Breast epithelium (tissue), 3 donors: Measurements from ENCODE around the gene LDLR.

Experiments
- CTCF ChIP-seq, 3 donors: fragments of 450-650 bp; IDR thresholded peaks; one replicate each; pipeline ENCODE4 v1.5.1; 2016 to 2017; ENCODE audit warnings: antibody characterized with exemption in 3 of 3, mild to moderate bottlenecking in 3 of 3, moderate library complexity in 3 of 3
- POLR2AphosphoS5 ChIP-seq, 3 donors: sonication (generic); formaldehyde crosslinking; IDR thresholded peaks; one replicate each; pipeline ENCODE4 v1.6.1; 2017; ENCODE audit warnings: antibody characterized with exemption in 3 of 3

GRCh38 chr19:11151181-11151580 is 61.9 kb downstream of the LDLR start:
- TF ChIP-seq CTCF (IDR thresholded peaks at IDR 0.05) (no peak), POLR2AphosphoS5 (IDR thresholded peaks at IDR 0.05) (no peak)
